Measurements from ENCODE around the gene KRT32.

Gene KRT32

GRCh38 chr17:41486316-41486715, 19.1 kb upstream of the KRT32 start:
- TF ChIP-seq ZFP30 (CRISPR knock-in tag; IDR thresholded peaks at IDR 0.05) (no peak), CSRNP3 (CRISPR knock-in tag; IDR thresholded peaks at IDR 0.05) (no peak)

GRCh38 chr17:41484920-41485904, 18.0 kb upstream of the KRT32 start:
- ATAC-seq, result no peak
- TF ChIP-seq ZFP30 (CRISPR knock-in tag; IDR thresholded peaks at IDR 0.05), result no peak
- no peak for TF ChIP-seq ZNF565 (CRISPR knock-in tag; conservative IDR thresholded peaks at IDR 0.05; ENCODE audit: low read depth)
- no peak for TF ChIP-seq PPARA (CRISPR knock-in tag; IDR thresholded peaks at IDR 0.05; ENCODE audit: borderline replicate concordance)
- no peak for TF ChIP-seq ZNF70 (CRISPR knock-in tag; IDR thresholded peaks at IDR 0.05)
- TF ChIP-seq ZC3H10 (CRISPR knock-in tag; IDR thresholded peaks at IDR 0.05), result no peak
- no peak for TF ChIP-seq CREB5 (CRISPR knock-in tag; IDR thresholded peaks at IDR 0.05; ENCODE audit: low read depth)
- no peak for TF ChIP-seq RARB (CRISPR knock-in tag; IDR thresholded peaks at IDR 0.05)
- TF ChIP-seq TOX (CRISPR knock-in tag; IDR thresholded peaks at IDR 0.05; ENCODE audit: borderline replicate concordance), result no peak
- no peak for TF ChIP-seq ISL1 (CRISPR knock-in tag; IDR thresholded peaks at IDR 0.05)
- TF ChIP-seq POU6F1 (CRISPR knock-in tag; IDR thresholded peaks at IDR 0.05; ENCODE audit: borderline replicate concordance, low read depth), result no peak
- TF ChIP-seq SNAI2 (CRISPR knock-in tag; IDR thresholded peaks at IDR 0.05), result no peak
- TF ChIP-seq TCF4 (CRISPR knock-in tag; IDR thresholded peaks at IDR 0.05; ENCODE audit: borderline replicate concordance), result no peak

More at GRCh38 chr17:41486316-41486715, 19.1 kb upstream of the KRT32 start:
- ATAC-seq, result no peak

- no peak for ATAC-seq
Observed at GRCh38 chr17:41483991-41484826, 17.0 kb upstream of the KRT32 start.

More at GRCh38 chr17:41483991-41484826, 17.0 kb upstream of the KRT32 start:
- TF ChIP-seq OSR1 (CRISPR knock-in tag; IDR thresholded peaks at IDR 0.05) (no peak), PPARA (CRISPR knock-in tag; IDR thresholded peaks at IDR 0.05; ENCODE audit: borderline replicate concordance) (no peak), SNAI2 (CRISPR knock-in tag; IDR thresholded peaks at IDR 0.05) (no peak), ZFP30 (CRISPR knock-in tag; IDR thresholded peaks at IDR 0.05) (no peak), CREB5 (CRISPR knock-in tag; IDR thresholded peaks at IDR 0.05; ENCODE audit: low read depth) (no peak), RARB (CRISPR knock-in tag; IDR thresholded peaks at IDR 0.05) (no peak), GLIS3 (CRISPR knock-in tag; IDR thresholded peaks at IDR 0.05) (no peak), PATZ1 (CRISPR knock-in tag; IDR thresholded peaks at IDR 0.05; ENCODE audit: borderline replicate concordance) (no peak), ESRRG (CRISPR knock-in tag; IDR thresholded peaks at IDR 0.05) (no peak), CSDC2 (CRISPR knock-in tag; IDR thresholded peaks at IDR 0.05) (no peak), TSHZ2 (CRISPR knock-in tag; IDR thresholded peaks at IDR 0.05) (no peak), ZNF565 (CRISPR knock-in tag; conservative IDR thresholded peaks at IDR 0.05; ENCODE audit: low read depth) (no peak), ISL1 (CRISPR knock-in tag; IDR thresholded peaks at IDR 0.05) (no peak), ZNF70 (CRISPR knock-in tag; IDR thresholded peaks at IDR 0.05) (no peak), TOX (CRISPR knock-in tag; IDR thresholded peaks at IDR 0.05; ENCODE audit: borderline replicate concordance) (no peak), ZC3H10 (CRISPR knock-in tag; IDR thresholded peaks at IDR 0.05) (no peak), ARNTL (CRISPR knock-in tag; IDR thresholded peaks at IDR 0.05; ENCODE audit: borderline replicate concordance, low read depth) (no peak), TCF4 (CRISPR knock-in tag; IDR thresholded peaks at IDR 0.05; ENCODE audit: borderline replicate concordance) (no peak), BACH2 (CRISPR knock-in tag; IDR thresholded peaks at IDR 0.05; ENCODE audit: borderline replicate concordance) (no peak), POU6F1 (CRISPR knock-in tag; IDR thresholded peaks at IDR 0.05; ENCODE audit: borderline replicate concordance, low read depth) (no peak)

All from SK-N-SH treated with all-trans-retinoic acid at 6 μM for 48 hours (cell line).